ENCODE results near the gene WDR54.

WDR54 gene

GRCh38 chr2:74373985-74374384 lies 47.5 kb upstream of the WDR54 start:
- TF ChIP-seq, protein P1, sequence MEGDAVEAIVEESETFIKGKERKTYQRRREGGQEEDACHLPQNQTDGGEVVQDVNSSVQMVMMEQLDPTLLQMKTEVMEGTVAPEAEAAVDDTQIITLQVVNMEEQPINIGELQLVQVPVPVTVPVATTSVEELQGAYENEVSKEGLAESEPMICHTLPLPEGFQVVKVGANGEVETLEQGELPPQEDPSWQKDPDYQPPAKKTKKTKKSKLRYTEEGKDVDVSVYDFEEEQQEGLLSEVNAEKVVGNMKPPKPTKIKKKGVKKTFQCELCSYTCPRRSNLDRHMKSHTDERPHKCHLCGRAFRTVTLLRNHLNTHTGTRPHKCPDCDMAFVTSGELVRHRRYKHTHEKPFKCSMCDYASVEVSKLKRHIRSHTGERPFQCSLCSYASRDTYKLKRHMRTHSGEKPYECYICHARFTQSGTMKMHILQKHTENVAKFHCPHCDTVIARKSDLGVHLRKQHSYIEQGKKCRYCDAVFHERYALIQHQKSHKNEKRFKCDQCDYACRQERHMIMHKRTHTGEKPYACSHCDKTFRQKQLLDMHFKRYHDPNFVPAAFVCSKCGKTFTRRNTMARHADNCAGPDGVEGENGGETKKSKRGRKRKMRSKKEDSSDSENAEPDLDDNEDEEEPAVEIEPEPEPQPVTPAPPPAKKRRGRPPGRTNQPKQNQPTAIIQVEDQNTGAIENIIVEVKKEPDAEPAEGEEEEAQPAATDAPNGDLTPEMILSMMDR (IDR thresholded peaks at IDR 0.05; ENCODE audit: borderline replicate concordance, extremely low read depth, low read length, poor library complexity, severe bottlenecking), result no peak
- TF ChIP-seq EZH2 (IDR thresholded peaks at IDR 0.05; ENCODE audit: borderline replicate concordance, low read depth, low read length, severe bottlenecking), result no peak
- Histone ChIP-seq H3K27ac (ENCODE audit: low read length) (no peak overlapping the region), H3K4me1 (ENCODE audit: insufficient read depth, low read length) (no peaks in the 10 kb centered on the region), H2AFZ (ENCODE audit: low read depth, low read length) (no peak overlapping the region), H3K4me3 (ENCODE audit: low read depth in 1 of 2, low read length in 2 of 2) (no peak overlapping the region), H3K4me2 (ENCODE audit: insufficient read depth, low read length) (no peak overlapping the region), H3K9ac (ENCODE audit: low read depth, low read length) (no peak overlapping the region), H3K9me3 (ENCODE audit: insufficient read depth, low read length, severe bottlenecking) (no peaks in the 10 kb centered on the region), H3K27me3 (ENCODE audit: insufficient read depth, low read length, poor library complexity) (no peaks in the 10 kb centered on the region), H3K79me2 (ENCODE audit: insufficient read depth, low read length) (peaks cover 9% of the 10 kb centered on the region; the same call in 1 of the 2 replicates), H3K36me3 (ENCODE audit: insufficient read depth, low read length) (peaks cover 63% of the 10 kb centered on the region), H4K20me1 (ENCODE audit: insufficient read depth, low read length) (peaks cover 25% of the 10 kb centered on the region)
- no peak for ATAC-seq (ENCODE audit: insufficient read depth, low read depth)
- DNase-seq, result no peak

GRCh38 chr2:74374509-74375205 lies 46.9 kb upstream of the WDR54 start:
- ATAC-seq (ENCODE audit: insufficient read depth, low read depth) (peak; percentile 34; the same call in 2 of the 3 replicates), DNase-seq (no peak)
- no peaks in the 10 kb centered on the region; the same call in none of the 2 replicates for H3K4me1 ChIP-seq (ENCODE audit: insufficient read depth, low read length)
- no peaks in the 10 kb centered on the region for H3K9me3 ChIP-seq (ENCODE audit: insufficient read depth, low read length, severe bottlenecking)
- no peak overlapping the region for H3K9ac ChIP-seq (ENCODE audit: low read depth, low read length)
- no peak overlapping the region for H3K27ac ChIP-seq (ENCODE audit: low read length)
- no peak overlapping the region for H2AFZ ChIP-seq (ENCODE audit: low read depth, low read length)
- peaks cover 16% of the 10 kb centered on the region for H3K79me2 ChIP-seq (ENCODE audit: insufficient read depth, low read length)
- no peak overlapping the region for H3K4me3 ChIP-seq (ENCODE audit: low read depth in 1 of 2, low read length in 2 of 2)
- TF ChIP-seq EZH2 (IDR thresholded peaks at IDR 0.05; ENCODE audit: borderline replicate concordance, low read depth, low read length, severe bottlenecking), result no peak
- TF ChIP-seq, protein P1 (IDR thresholded peaks at IDR 0.05; ENCODE audit: borderline replicate concordance, extremely low read depth, low read length, poor library complexity, severe bottlenecking), result no peak
- peaks cover 32% of the 10 kb centered on the region for H4K20me1 ChIP-seq (ENCODE audit: insufficient read depth, low read length)
- H3K36me3 ChIP-seq (ENCODE audit: insufficient read depth, low read length), result peaks cover 57% of the 10 kb centered on the region
- H3K4me2 ChIP-seq (ENCODE audit: insufficient read depth, low read length), result no peak overlapping the region
- no peaks in the 10 kb centered on the region for H3K27me3 ChIP-seq (ENCODE audit: insufficient read depth, low read length, poor library complexity)

DNA sequence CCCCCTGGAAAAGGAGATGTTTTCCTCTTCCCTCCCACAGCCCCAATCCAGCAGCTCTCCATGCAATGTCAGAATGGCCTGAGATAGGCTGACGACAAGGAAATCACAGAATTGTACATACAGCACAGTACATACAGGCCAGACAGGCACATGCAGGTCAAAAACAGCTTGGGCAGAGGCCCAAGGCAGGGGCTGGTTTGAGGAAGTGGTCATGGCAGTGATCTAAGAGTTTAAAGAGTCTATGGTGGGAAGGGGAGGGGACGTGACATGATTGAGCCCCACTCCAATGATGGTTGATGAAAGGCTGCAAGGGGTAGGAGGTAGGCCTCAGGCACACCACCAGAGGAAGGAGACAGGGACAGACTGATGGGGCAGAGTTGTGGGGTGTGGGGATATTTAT lies 45.7 kb upstream of the WDR54 start:
- H3K79me2 ChIP-seq (ENCODE audit: insufficient read depth, low read length), result peaks cover 28% of the 10 kb centered on the region
- H2AFZ ChIP-seq (ENCODE audit: low read depth, low read length), result no peak overlapping the region
- H4K20me1 ChIP-seq (ENCODE audit: insufficient read depth, low read length), result peaks cover 43% of the 10 kb centered on the region
- no peak overlapping the region for H3K9ac ChIP-seq (ENCODE audit: low read depth, low read length)
- no peaks in the 10 kb centered on the region for H3K27me3 ChIP-seq (ENCODE audit: insufficient read depth, low read length, poor library complexity)
- H3K4me2 ChIP-seq (ENCODE audit: insufficient read depth, low read length), result no peak overlapping the region
- H3K4me1 ChIP-seq (ENCODE audit: insufficient read depth, low read length), result peaks cover 11% of the 10 kb centered on the region
- ATAC-seq (ENCODE audit: insufficient read depth, low read depth) (no peak), DNase-seq (no peak)
- peaks cover 45% of the 10 kb centered on the region for H3K36me3 ChIP-seq (ENCODE audit: insufficient read depth, low read length)
- H3K27ac ChIP-seq (ENCODE audit: low read length), result no peak overlapping the region
- H3K9me3 ChIP-seq (ENCODE audit: insufficient read depth, low read length, severe bottlenecking), result no peaks in the 10 kb centered on the region
- H3K4me3 ChIP-seq (ENCODE audit: low read depth in 1 of 2, low read length in 2 of 2), result no peak overlapping the region
- TF ChIP-seq EZH2 (IDR thresholded peaks at IDR 0.05; ENCODE audit: borderline replicate concordance, low read depth, low read length, severe bottlenecking), result no peak
- TF ChIP-seq, protein P1 (IDR thresholded peaks at IDR 0.05; ENCODE audit: borderline replicate concordance, extremely low read depth, low read length, poor library complexity, severe bottlenecking), result no peak

All from DND-41 (cell line).